ENCODE results near the gene WFDC11.
"Not testable (repeated sequence)": the region's sequence is repeated elsewhere in the genome, so short reads cannot be mapped to it uniquely, and the experiment has no call there.

Gene WFDC11

DNA sequence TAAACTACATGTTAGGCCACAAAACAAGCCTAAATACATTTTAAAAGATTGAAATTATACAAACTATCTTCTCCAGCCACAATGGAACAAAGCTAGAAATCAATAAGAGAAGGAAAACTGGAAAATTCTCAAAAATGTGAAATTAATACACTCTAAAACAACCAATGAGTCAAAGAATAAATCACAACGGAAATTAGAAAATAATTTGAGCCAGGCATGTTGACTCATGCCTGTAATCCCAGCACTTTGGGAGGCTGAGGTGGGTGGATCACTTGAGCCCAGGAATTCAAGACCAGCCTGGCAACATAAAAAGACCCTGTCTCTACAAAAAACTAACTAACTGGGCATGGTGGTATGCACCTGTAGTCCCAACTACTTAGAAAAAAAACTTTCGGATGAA, 25.5 kb upstream of the WFDC11 start:
- TF ChIP-seq, protein P1, sequence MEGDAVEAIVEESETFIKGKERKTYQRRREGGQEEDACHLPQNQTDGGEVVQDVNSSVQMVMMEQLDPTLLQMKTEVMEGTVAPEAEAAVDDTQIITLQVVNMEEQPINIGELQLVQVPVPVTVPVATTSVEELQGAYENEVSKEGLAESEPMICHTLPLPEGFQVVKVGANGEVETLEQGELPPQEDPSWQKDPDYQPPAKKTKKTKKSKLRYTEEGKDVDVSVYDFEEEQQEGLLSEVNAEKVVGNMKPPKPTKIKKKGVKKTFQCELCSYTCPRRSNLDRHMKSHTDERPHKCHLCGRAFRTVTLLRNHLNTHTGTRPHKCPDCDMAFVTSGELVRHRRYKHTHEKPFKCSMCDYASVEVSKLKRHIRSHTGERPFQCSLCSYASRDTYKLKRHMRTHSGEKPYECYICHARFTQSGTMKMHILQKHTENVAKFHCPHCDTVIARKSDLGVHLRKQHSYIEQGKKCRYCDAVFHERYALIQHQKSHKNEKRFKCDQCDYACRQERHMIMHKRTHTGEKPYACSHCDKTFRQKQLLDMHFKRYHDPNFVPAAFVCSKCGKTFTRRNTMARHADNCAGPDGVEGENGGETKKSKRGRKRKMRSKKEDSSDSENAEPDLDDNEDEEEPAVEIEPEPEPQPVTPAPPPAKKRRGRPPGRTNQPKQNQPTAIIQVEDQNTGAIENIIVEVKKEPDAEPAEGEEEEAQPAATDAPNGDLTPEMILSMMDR (IDR thresholded peaks at IDR 0.05; ENCODE audit: low read depth, low read length): no peak
- no peak for TF ChIP-seq EZH2phosphoT487 (IDR thresholded peaks at IDR 0.05; ENCODE audit: low read depth)
- H3K36me3 ChIP-seq (replicated peaks; ENCODE audit: low read depth, low read length): no peaks in the 10 kb centered on the region
- no peaks in the 10 kb centered on the region for H3K27me3 ChIP-seq (ENCODE audit: low read depth, low read length)
- H3K4me1 ChIP-seq (ENCODE audit: low read length): peaks cover 5% of the 10 kb centered on the region
- no peaks in the 10 kb centered on the region for H4K20me1 ChIP-seq (ENCODE audit: insufficient read depth, low read length)
- H2AFZ ChIP-seq (ENCODE audit: low read depth, low read length): no peak overlapping the region
- H3K9ac ChIP-seq (ENCODE audit: low read length): no peak overlapping the region
- no peak overlapping the region for H3K27ac ChIP-seq (ENCODE audit: low read length)
- H3K4me3 ChIP-seq (ENCODE audit: low read length): no peak overlapping the region
- H3K9me3 ChIP-seq (ENCODE audit: insufficient read depth, low read length): no peaks in the 10 kb centered on the region
- no peak overlapping the region for H3K4me2 ChIP-seq (ENCODE audit: low read length)
- H3K79me2 ChIP-seq (ENCODE audit: low read length): no peaks in the 10 kb centered on the region

DNA sequence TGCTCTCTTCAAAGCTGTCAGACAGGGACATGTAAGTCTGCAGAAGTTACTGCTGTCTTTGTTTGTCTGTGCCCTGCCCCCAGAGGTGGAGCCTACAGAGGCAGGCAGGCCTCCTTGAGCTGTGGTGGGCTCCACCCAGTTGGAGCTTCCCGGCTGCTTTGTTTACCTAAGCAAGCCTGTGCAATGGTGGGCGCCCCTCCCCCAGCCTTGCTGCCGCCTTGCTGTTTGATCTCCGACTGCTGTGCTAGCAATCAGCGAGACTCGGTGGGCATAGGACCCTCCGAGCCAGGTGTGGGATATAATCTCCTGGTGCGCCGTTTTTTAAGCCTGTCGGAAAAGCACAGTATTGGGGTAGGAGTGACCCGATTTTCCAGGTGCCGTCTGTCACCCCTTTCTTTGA, 23.3 kb upstream of the WFDC11 start:
- not testable (repeated sequence) for H3K9ac ChIP-seq (ENCODE audit: low read length); H4K20me1 ChIP-seq (ENCODE audit: insufficient read depth, low read length); H3K36me3 ChIP-seq (replicated peaks; ENCODE audit: low read depth, low read length); H3K4me2 ChIP-seq (ENCODE audit: low read length); H3K27me3 ChIP-seq (ENCODE audit: low read depth, low read length); H2AFZ ChIP-seq (ENCODE audit: low read depth, low read length); H3K4me1 ChIP-seq (ENCODE audit: low read length); H3K4me3 ChIP-seq (ENCODE audit: low read length); H3K9me3 ChIP-seq (ENCODE audit: insufficient read depth, low read length); H3K27ac ChIP-seq (ENCODE audit: low read length); H3K79me2 ChIP-seq (ENCODE audit: low read length)

DNA sequence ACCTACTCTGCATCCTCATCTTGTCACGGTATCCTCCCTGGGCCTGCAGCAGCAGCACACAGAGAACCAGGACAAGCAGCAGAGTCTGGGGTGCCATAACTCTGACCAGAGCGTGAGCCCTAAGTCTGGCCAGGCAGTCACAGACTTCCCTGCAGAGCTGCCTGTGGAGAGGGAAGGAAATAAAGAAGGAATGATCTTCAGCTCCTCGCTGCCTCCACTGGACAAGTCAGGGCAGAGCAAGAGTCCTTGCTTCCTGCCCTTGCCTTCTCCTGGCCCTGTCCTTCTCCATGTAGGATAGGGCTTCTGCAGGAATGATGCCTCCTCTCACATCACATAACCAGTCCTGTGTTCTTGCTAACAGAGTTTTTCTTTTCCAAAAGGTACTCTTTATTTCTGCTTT, 15.9 kb upstream of the WFDC11 start:
- no peaks in the 10 kb centered on the region for H3K36me3 ChIP-seq (replicated peaks; ENCODE audit: low read depth, low read length)
- TF ChIP-seq EZH2phosphoT487 (IDR thresholded peaks at IDR 0.05; ENCODE audit: low read depth): no peak
- TF ChIP-seq, protein P1 (IDR thresholded peaks at IDR 0.05; ENCODE audit: low read depth, low read length): no peak
- H3K79me2 ChIP-seq (ENCODE audit: low read length): no peaks in the 10 kb centered on the region
- H3K9ac ChIP-seq (ENCODE audit: low read length): no peak overlapping the region
- H3K27ac ChIP-seq (ENCODE audit: low read length): no peak overlapping the region
- H3K27me3 ChIP-seq (ENCODE audit: low read depth, low read length): peaks cover 27% of the 10 kb centered on the region
- H3K4me1 ChIP-seq (ENCODE audit: low read length): no peaks in the 10 kb centered on the region
- no peaks in the 10 kb centered on the region; the same call in 1 of the 2 replicates for H3K9me3 ChIP-seq (ENCODE audit: insufficient read depth, low read length)
- H4K20me1 ChIP-seq (ENCODE audit: insufficient read depth, low read length): no peaks in the 10 kb centered on the region
- no peak overlapping the region for H3K4me3 ChIP-seq (ENCODE audit: low read length)
- no peak overlapping the region for H3K4me2 ChIP-seq (ENCODE audit: low read length)
- no peak overlapping the region for H2AFZ ChIP-seq (ENCODE audit: low read depth, low read length)

DNA sequence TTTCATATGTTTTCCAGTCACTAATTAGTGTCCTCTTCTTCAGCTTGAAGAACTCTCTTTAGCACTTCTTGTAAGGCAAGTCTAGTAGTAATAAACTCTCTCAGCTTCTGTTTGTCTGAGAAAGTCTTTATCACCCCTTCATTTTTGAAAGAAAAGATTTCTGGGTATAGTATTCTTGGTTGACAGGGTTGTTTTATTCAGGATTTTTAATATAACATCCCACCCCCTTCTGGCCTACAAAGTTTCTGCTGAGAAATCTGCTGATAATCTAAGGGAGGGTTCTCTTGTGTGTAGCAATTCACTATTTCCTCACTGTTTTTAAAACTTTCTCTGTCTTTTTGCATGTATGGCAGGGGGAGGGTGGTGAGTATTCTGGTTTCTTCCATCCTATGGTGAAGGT, 9.6 kb upstream of the WFDC11 start:
- Histone ChIP-seq H4K20me1 (ENCODE audit: insufficient read depth, low read length) (no peaks in the 10 kb centered on the region), H3K9me3 (ENCODE audit: insufficient read depth, low read length) (peaks cover 19% of the 10 kb centered on the region; the same call in 1 of the 2 replicates), H3K27me3 (ENCODE audit: low read depth, low read length) (peaks cover 26% of the 10 kb centered on the region), H3K79me2 (ENCODE audit: low read length) (no peaks in the 10 kb centered on the region), H3K9ac (ENCODE audit: low read length) (no peak overlapping the region), H3K36me3 (replicated peaks; ENCODE audit: low read depth, low read length) (no peaks in the 10 kb centered on the region), H2AFZ (ENCODE audit: low read depth, low read length) (no peak overlapping the region), H3K4me3 (ENCODE audit: low read length) (no peak overlapping the region), H3K4me2 (ENCODE audit: low read length) (no peak overlapping the region), H3K4me1 (ENCODE audit: low read length) (no peaks in the 10 kb centered on the region), H3K27ac (ENCODE audit: low read length) (no peak overlapping the region)
- TF ChIP-seq, protein P1 (IDR thresholded peaks at IDR 0.05; ENCODE audit: low read depth, low read length): no peak

DNA sequence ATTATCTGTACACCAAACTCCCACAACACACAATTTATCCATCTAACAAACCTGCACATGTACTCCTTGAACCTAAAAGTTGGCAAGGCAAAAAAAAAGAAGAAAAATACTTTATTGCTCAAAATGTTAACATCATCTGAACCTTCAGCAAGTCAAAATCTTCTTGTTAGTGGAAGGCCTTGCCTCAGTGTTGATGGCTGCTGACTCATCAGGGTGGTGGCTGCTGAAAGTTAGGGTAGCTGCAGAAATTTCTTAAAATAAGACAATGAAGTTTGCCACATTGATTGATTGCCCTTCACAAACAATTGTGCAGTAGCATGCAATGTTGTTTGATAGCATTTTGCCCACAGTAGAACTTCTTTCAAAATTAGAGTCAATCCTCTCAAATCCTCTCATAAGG, 2.7 kb upstream of the WFDC11 start:
- H2AFZ ChIP-seq (ENCODE audit: low read depth, low read length): no peak overlapping the region
- no peak overlapping the region for H3K9ac ChIP-seq (ENCODE audit: low read length)
- H3K4me2 ChIP-seq (ENCODE audit: low read length): no peak overlapping the region
- 0 out of 2 replicates have a peak, but pooled peaks cover 5% of the 10 kb centered on the region for H3K9me3 ChIP-seq (ENCODE audit: insufficient read depth, low read length)
- no peak overlapping the region for H3K4me3 ChIP-seq (ENCODE audit: low read length)
- H3K27ac ChIP-seq (ENCODE audit: low read length): no peak overlapping the region
- no peaks in the 10 kb centered on the region for H3K36me3 ChIP-seq (replicated peaks; ENCODE audit: low read depth, low read length)
- H3K4me1 ChIP-seq (ENCODE audit: low read length): no peaks in the 10 kb centered on the region
- peaks cover 56% of the 10 kb centered on the region for H3K27me3 ChIP-seq (ENCODE audit: low read depth, low read length)
- TF ChIP-seq, protein P1 (IDR thresholded peaks at IDR 0.05; ENCODE audit: low read depth, low read length): no peak
- TF ChIP-seq EZH2phosphoT487 (IDR thresholded peaks at IDR 0.05; ENCODE audit: low read depth): no peak
- no peaks in the 10 kb centered on the region for H3K79me2 ChIP-seq (ENCODE audit: low read length)
- no peaks in the 10 kb centered on the region for H4K20me1 ChIP-seq (ENCODE audit: insufficient read depth, low read length)

DNA sequence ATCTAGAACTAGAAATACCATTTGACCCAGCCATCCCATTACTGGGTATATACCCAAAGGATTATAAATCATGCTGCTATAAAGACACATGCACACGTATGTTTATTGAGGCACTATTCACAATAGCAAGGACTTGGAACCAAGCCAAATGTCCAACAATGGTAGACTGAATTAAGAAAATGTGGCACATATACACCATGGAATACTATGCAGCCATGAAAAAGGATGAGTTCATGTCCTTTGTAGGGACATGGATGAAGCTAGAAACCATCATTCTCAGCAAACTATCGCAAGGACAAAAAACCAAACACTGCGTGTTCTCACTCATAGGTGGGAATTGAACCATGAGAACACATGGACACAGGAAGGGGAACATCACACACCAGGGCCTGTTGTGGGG, 13.0 kb downstream of the WFDC11 start:
- H3K36me3 ChIP-seq (replicated peaks; ENCODE audit: low read depth, low read length); H3K4me2 ChIP-seq (ENCODE audit: low read length); H3K4me1 ChIP-seq (ENCODE audit: low read length); H3K27me3 ChIP-seq (ENCODE audit: low read depth, low read length); H3K9me3 ChIP-seq (ENCODE audit: insufficient read depth, low read length); H4K20me1 ChIP-seq (ENCODE audit: insufficient read depth, low read length); H2AFZ ChIP-seq (ENCODE audit: low read depth, low read length); H3K79me2 ChIP-seq (ENCODE audit: low read length); H3K27ac ChIP-seq (ENCODE audit: low read length); H3K9ac ChIP-seq (ENCODE audit: low read length); H3K4me3 ChIP-seq (ENCODE audit: low read length): not testable (repeated sequence)

DNA sequence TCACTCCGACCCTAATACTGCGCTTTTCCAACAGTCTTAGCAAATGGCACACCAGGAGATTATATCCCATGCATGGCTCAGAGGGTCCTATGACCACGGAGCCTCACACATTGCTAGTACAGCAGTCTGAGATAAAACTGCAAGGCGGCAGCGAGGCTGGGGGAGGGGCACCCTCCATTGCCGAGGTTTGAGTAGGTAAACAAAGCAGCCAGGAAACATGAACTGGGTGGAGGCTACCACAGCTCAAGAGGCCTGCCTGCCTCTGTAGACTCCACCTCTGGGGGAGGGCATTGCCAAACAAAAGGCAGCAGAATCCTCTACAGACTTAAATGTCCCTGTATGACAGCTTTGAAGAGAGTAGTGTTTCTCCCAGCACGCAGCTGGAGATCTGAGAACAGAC, 18.3 kb downstream of the WFDC11 start:
- not testable (repeated sequence) for H3K27me3 ChIP-seq (ENCODE audit: low read depth, low read length); H2AFZ ChIP-seq (ENCODE audit: low read depth, low read length); H3K36me3 ChIP-seq (replicated peaks; ENCODE audit: low read depth, low read length); H3K27ac ChIP-seq (ENCODE audit: low read length); H3K9me3 ChIP-seq (ENCODE audit: insufficient read depth, low read length); H3K4me2 ChIP-seq (ENCODE audit: low read length); H3K79me2 ChIP-seq (ENCODE audit: low read length); H4K20me1 ChIP-seq (ENCODE audit: insufficient read depth, low read length); H3K4me3 ChIP-seq (ENCODE audit: low read length); H3K9ac ChIP-seq (ENCODE audit: low read length); H3K4me1 ChIP-seq (ENCODE audit: low read length)
